K562 (cell line): ENCODE data around the gene SUPT5H.
A peak's percentile ranks its signal among the peaks of the same experiment; 100 is the strongest.

Experiments used
- CTCF ChIP-seq, 3 experiments: IDR thresholded peaks in 2 of 3; conservative IDR thresholded peaks in 1 of 3; 2 replicates each; pipeline ENCODE4 v1.5.1; 2011 to 2012; ENCODE audit warnings: low read length in 3 of 3, mild to moderate bottlenecking in 3 of 3, control low read depth in 2 of 3, improper control_type of control experiment in 1 of 3, inconsistent platforms in 1 of 3, low read depth in 1 of 3, mixed read lengths in 1 of 3, moderate library complexity in 1 of 3; ENCODE audit not compliant: insufficient read depth in 2 of 3
- EP300 ChIP-seq: IDR thresholded peaks from 2 replicates; pipeline ENCODE4 v1.6.1; 2012; ENCODE audit warnings: low read length, improper control_type of control experiment
- EZH2 ChIP-seq: IDR thresholded peaks from 2 replicates; pipeline ENCODE4 v1.6.1; 2012; ENCODE audit warnings: low read depth, mild to moderate bottlenecking, inconsistent platforms, low read length, borderline replicate concordance
- HDAC8 ChIP-seq: fragments of 450-650 bp; IDR thresholded peaks from 2 replicates; pipeline ENCODE4 v1.6.1; 2016; ENCODE audit warnings: mild to moderate bottlenecking, missing genetic modification characterization, moderate library complexity, missing compliant biosample characterization
- NFIC ChIP-seq: fragments of 450-650 bp; IDR thresholded peaks from 2 replicates; pipeline ENCODE4 v1.6.1; 2017; ENCODE audit warnings: mild to moderate bottlenecking, inconsistent platforms
- SMAD4 ChIP-seq: fragments of 250-450 bp; sonication (Bioruptor Pico); conservative IDR thresholded peaks from 2 replicates; pipeline ENCODE4 v1.8.0; 2021; ENCODE audit warnings: inconsistent platforms, mild to moderate bottlenecking, moderate library complexity
- SREBF2 ChIP-seq: sonication (generic); formaldehyde crosslinking; IDR thresholded peaks from 2 replicates; pipeline ENCODE4 v1.4.0; 2020; ENCODE audit warnings: mild to moderate bottlenecking, missing genetic modification reagents
- ZBTB7A ChIP-seq: IDR thresholded peaks from 2 replicates; pipeline ENCODE4 v1.6.1; 2011; ENCODE audit warnings: low read depth, mild to moderate bottlenecking, low read length, moderate library complexity, borderline replicate concordance; ENCODE audit not compliant: control insufficient read depth
- ZKSCAN1 ChIP-seq: fragments of 150-350 bp; IDR thresholded peaks from 2 replicates; pipeline ENCODE4 v1.6.1; 2016; ENCODE audit warnings: low read depth, low read length
- ZNF165 ChIP-seq: fragments of 250-450 bp; sonication (Bioruptor Pico); IDR thresholded peaks from 2 replicates; pipeline ENCODE4 v1.4.0; 2020; ENCODE audit warnings: borderline replicate concordance

GRCh38 chr19:39409208-39410016 lies 36.0 kb upstream of the SUPT5H start:
- TF ChIP-seq EP300 (no peak), EZH2 (no peak), NFIC (peak; percentile 15; the same call in 1 of the 2 replicates), ZKSCAN1 (no peak), ZBTB7A (peak; percentile 71), SMAD4 (CRISPR knock-in tag) (no peak), HDAC8 (tag) (no peak), CTCF (IDR thresholded peaks at IDR 0.05 in 2 of 3, conservative IDR thresholded peaks at IDR 0.05 in 1 of 3; ENCODE audit: insufficient read depth in 2 of 3, low read depth in 1 of 3, low read length in 3 of 3) (0 out of 6 replicates have a peak, but pooled peaks of 1 of the 3 experiments have one; percentile 1), ZNF165 (CRISPR knock-in tag) (no peak), SREBF2 (CRISPR knock-in tag) (no peak)
